Dendritic cell treated with granulocyte-macrophage colony-stimulating factor and Interleukin-4, amounts not matched to agents 40 ng/mL and 50 ng/mL, for 4 days (primary cell): ENCODE measurements around the gene ACAT1.

Source experiments
- H3K27ac Mint-ChIP-seq: one replicate; pipeline ENCODE4 v1.8.0; 2022; ENCODE audit warnings: mild to moderate bottlenecking, mixed read lengths
- H3K27me3 Mint-ChIP-seq: one replicate; pipeline ENCODE4 v1.8.0; 2022; ENCODE audit warnings: mild to moderate bottlenecking, mixed read lengths
- H3K36me3 Mint-ChIP-seq: one replicate; pipeline ENCODE4 v1.8.0; 2022; ENCODE audit warnings: low read depth, mixed read lengths
- H3K4me1 Mint-ChIP-seq: one replicate; pipeline ENCODE4 v1.8.0; 2022; ENCODE audit warnings: low read depth, mixed read lengths
- H3K4me3 Mint-ChIP-seq: one replicate; pipeline ENCODE4 v1.8.0; 2022; ENCODE audit warnings: mild to moderate bottlenecking, moderate library complexity, mixed read lengths
- H3K9me3 Mint-ChIP-seq: one replicate; pipeline ENCODE4 v1.8.0; 2022; ENCODE audit warnings: mixed read lengths
- intact Hi-C: fragments of 100-400 bp; cut with micrococcal nuclease; formaldehyde crosslinking; loops from one replicate; pipeline ENCODE4 v1.15.0; 2022

ACAT1 gene

GRCh38 chr11:108170184-108170583 is 48.8 kb downstream of the ACAT1 start:
- no peak overlapping the region for H3K4me3 Mint-ChIP-seq
- intact Hi-C loops = loop anchor here (10.0 kb wide), 1 partner anchor 135 kb away; no protein-coding TSS in a partner anchor
- H3K27ac Mint-ChIP-seq = no peak overlapping the region
- H3K36me3 Mint-ChIP-seq = peaks cover 95% of the 10 kb centered on the region
- H3K4me1 Mint-ChIP-seq = no peaks in the 10 kb centered on the region
- no peaks in the 10 kb centered on the region for H3K9me3 Mint-ChIP-seq
- H3K27me3 Mint-ChIP-seq = no peaks in the 10 kb centered on the region

GRCh38 chr11:108177570-108177969 is 56.2 kb downstream of the ACAT1 start:
- Mint-ChIP-seq H3K27ac (no peak overlapping the region), H3K36me3 (peaks cover 93% of the 10 kb centered on the region), H3K9me3 (no peaks in the 10 kb centered on the region), H3K4me1 (no peaks in the 10 kb centered on the region), H3K4me3 (no peak overlapping the region), H3K27me3 (no peaks in the 10 kb centered on the region)
- intact Hi-C loops = loop anchor here (10.0 kb wide), 1 partner anchor 127 kb away; no protein-coding TSS in a partner anchor

- peaks cover 75% of the 10 kb centered on the region for H3K36me3 Mint-ChIP-seq
- intact Hi-C loops = no loop called here
- no peaks in the 10 kb centered on the region for H3K9me3 Mint-ChIP-seq
- no peak overlapping the region for H3K4me3 Mint-ChIP-seq
- no peaks in the 10 kb centered on the region for H3K27me3 Mint-ChIP-seq
- H3K4me1 Mint-ChIP-seq = peaks cover 5% of the 10 kb centered on the region
- no peak overlapping the region for H3K27ac Mint-ChIP-seq
Measured at GRCh38 chr11:108193725-108194124, 72.4 kb downstream of the ACAT1 start.

GRCh38 chr11:108196901-108197300 is 75.5 kb downstream of the ACAT1 start:
- Mint-ChIP-seq H3K9me3 (no peaks in the 10 kb centered on the region), H3K27me3 (no peaks in the 10 kb centered on the region), H3K27ac (no peak overlapping the region), H3K4me1 (peaks cover 21% of the 10 kb centered on the region), H3K36me3 (peaks cover 60% of the 10 kb centered on the region), H3K4me3 (no peak overlapping the region)
- intact Hi-C loops = loop anchor here (5.0 kb wide), 1 partner anchor 40 kb away; no protein-coding TSS in a partner anchor
